HCT116 (cell line): Measurements from ENCODE around the gene GPC1. TPM values are rescaled to one million over a fixed set of nuclear protein-coding genes. Genes with fewer than 3 reads are reported as not detected.

Experiments
- ATAC-seq: fragments of 200-7000 bp; cut with Tn5 transposase; 2 replicates; pipeline ENCODE4 v1.9.1; 2020; ENCODE audit warnings: mild to moderate bottlenecking, moderate library complexity
- BruUV-seq: library from RNA; stranded (reverse); fragments of 400-500 nt; replicated peaks from 2 replicates; lab custom pipeline; 2021; lab: Mats Ljungman, UMichigan
- CTCF ChIA-PET: fragments of 300-600 bp; sonication (Branson Sonifier 250); formaldehyde crosslinking; loops from one replicate; lab custom pipeline; 2021; ENCODE audit warnings: antibody characterized with exemption; lab: Charles Lee
- POLR2A ChIA-PET: fragments of 300-600, 350-600 bp; sonication (Branson Sonifier 250); formaldehyde crosslinking; loops from one replicate; lab custom pipeline; 2021; ENCODE audit warnings: antibody characterized with exemption; lab: Charles Lee
- RAD21 ChIA-PET, 2 experiments: fragments of 300-600 bp; sonication (Branson Sonifier 250); formaldehyde crosslinking; loops; one replicate each; lab custom pipeline; 2023; ENCODE audit warnings: low total read pairs in 2 of 2; ENCODE audit not compliant: uncharacterized antibody in 2 of 2, unreplicated experiment in 2 of 2, low non-redundant PET in 1 of 2; lab: Charles Lee
- DNase-seq: peaks from one replicate; pipeline ENCODE4 v3.0.0-alpha.2; 2010; ENCODE audit warnings: low read depth, low spot score
- H2AFZ ChIP-seq: fragments of 200-600 bp; shearing (Covaris generic), sonication (generic); 2 replicates; pipeline ENCODE4 v1.6.1; 2017; ENCODE audit warnings: low read depth, mixed run types, mixed read lengths, antibody characterized with exemption, low read length; ENCODE audit not compliant: poor library complexity, severe bottlenecking
- H3K27ac ChIP-seq: 2 replicates; pipeline ENCODE4 v1.5.1; 2012; ENCODE audit warnings: low read depth, low read length
- H3K27me3 ChIP-seq: fragments of 200-600 bp; sonication (generic); 2 replicates; pipeline ENCODE4 v1.6.1; 2016; ENCODE audit warnings: mixed run types, low read length, mixed read lengths; ENCODE audit not compliant: insufficient read depth
- H3K36me3 ChIP-seq, 2 experiments: fragments of 200-500 bp in 1 of 2; fragments of 200-600 bp in 1 of 2; sonication (Bioruptor generic) in 1 of 2; sonication (generic) in 1 of 2; 2 replicates each; pipeline versions ENCODE4 v1.5.1 to v1.6.1; 2014 to 2016; ENCODE audit warnings: low read length in 2 of 2, inconsistent platforms in 1 of 2, mixed read lengths in 1 of 2, mixed run types in 1 of 2; ENCODE audit not compliant: insufficient read depth in 2 of 2, control insufficient read depth in 1 of 2
- H3K4me1 ChIP-seq, 2 experiments: fragments of 200-600 bp in 1 of 2; sonication (generic) in 1 of 2; 2 replicates each; pipeline versions ENCODE4 v1.5.1 to v1.6.1; 2012 to 2017; ENCODE audit warnings: low read length in 2 of 2, inconsistent platforms in 1 of 2, mild to moderate bottlenecking in 1 of 2, mixed read lengths in 1 of 2, mixed run types in 1 of 2, moderate library complexity in 1 of 2; ENCODE audit not compliant: insufficient read depth in 2 of 2, control insufficient read depth in 1 of 2
- H3K4me2 ChIP-seq: fragments of 200-600 bp; sonication (generic); 2 replicates; pipeline ENCODE4 v1.6.1; 2017; ENCODE audit warnings: mixed run types, low read length, mixed read lengths
- H3K4me3 ChIP-seq, 2 experiments: fragments of 200-600 bp in 1 of 2; sonication (generic) in 1 of 2; replicated peaks in 1 of 2; 2 replicates each; pipeline ENCODE4 v1.5.1; 2011 to 2016; ENCODE audit warnings: low read length in 2 of 2, control low read depth in 1 of 2, low read depth in 1 of 2, mild to moderate bottlenecking in 1 of 2, mixed read lengths in 1 of 2, mixed run types in 1 of 2
- H3K79me2 ChIP-seq: fragments of 200-600 bp; sonication (generic); 2 replicates; pipeline ENCODE4 v1.6.1; 2017; ENCODE audit warnings: mild to moderate bottlenecking, mixed run types, low read length, moderate library complexity, mixed read lengths; ENCODE audit not compliant: insufficient read depth
- H3K9ac ChIP-seq: fragments of 200-600 bp; sonication (generic); 2 replicates; pipeline ENCODE4 v1.6.1; 2016; ENCODE audit warnings: low read length, mixed read lengths
- H3K9me2 ChIP-seq: fragments of 200-600 bp; sonication (generic), shearing (Covaris generic); 2 replicates; pipeline ENCODE4 v1.6.1; 2017; ENCODE audit warnings: mixed run types, mild to moderate bottlenecking, moderate library complexity; ENCODE audit not compliant: insufficient read depth
- H3K9me3 ChIP-seq, 2 experiments: fragments of 200-500 bp in 1 of 2; fragments of 200-600 bp in 1 of 2; sonication (Bioruptor generic) in 1 of 2; sonication (generic) in 1 of 2; 2 replicates each; pipeline ENCODE4 v1.6.1; 2014 to 2017; ENCODE audit warnings: low read length in 2 of 2, mixed read lengths in 2 of 2, inconsistent platforms in 1 of 2, low read depth in 1 of 2, mild to moderate bottlenecking in 1 of 2, mixed run types in 1 of 2, moderate library complexity in 1 of 2; ENCODE audit not compliant: control insufficient read depth in 1 of 2, insufficient read depth in 1 of 2
- H4K20me1 ChIP-seq: fragments of 200-600 bp; sonication (generic), shearing (Covaris generic); 2 replicates; pipeline ENCODE4 v1.6.1; 2017; ENCODE audit warnings: mixed run types, mild to moderate bottlenecking, moderate library complexity; ENCODE audit not compliant: insufficient read depth
- EGR1 ChIP-seq: IDR thresholded peaks from 2 replicates; pipeline ENCODE4 v1.6.1; 2012; ENCODE audit warnings: low read depth
- EZH2 ChIP-seq: fragments of 200-600 bp; sonication (generic); IDR thresholded peaks from 2 replicates; pipeline ENCODE4 v1.6.1; 2017; ENCODE audit warnings: antibody characterized with exemption, mixed run types
- EZH2phosphoT487 ChIP-seq: fragments of 200-600 bp; IDR thresholded peaks from 2 replicates; pipeline ENCODE4 v1.6.1; 2018; ENCODE audit warnings: antibody characterized with exemption, borderline replicate concordance
- MAX ChIP-seq: IDR thresholded peaks from 2 replicates; pipeline ENCODE4 v1.6.1; 2012
- POLR2AphosphoS5 ChIP-seq: IDR thresholded peaks from 2 replicates; pipeline ENCODE4 v1.6.1; 2011; ENCODE audit warnings: mild to moderate bottlenecking, low read depth, low read length, moderate library complexity
- intact Hi-C: fragments of 100-400 bp; cut with micrococcal nuclease; formaldehyde crosslinking; loops from 2 replicates; pipeline ENCODE4 v1.10.0; 2022
- total RNA-seq: library from RNA; stranded (reverse); gene quantifications from one replicate; pipeline ENCODE4 v1.2.1, GENCODE V29; 2021; ENCODE audit not compliant: unreplicated experiment

Gene GPC1
- total RNA-seq, 1 experiment from 2014 or later: 79.1 TPM

- Histone ChIP-seq H3K27me3 (no peaks in the 10 kb centered on the region), H3K9me3 (no peaks in the 10 kb centered on the region), H3K4me1 (no peaks in the 10 kb centered on the region), H2AFZ (no peak overlapping the region), H3K4me2 (no peak overlapping the region), H3K9ac (no peak overlapping the region), H3K27ac (no peak overlapping the region), H3K9me2 (no peaks in the 10 kb centered on the region), H3K79me2 (no peaks in the 10 kb centered on the region), H4K20me1 (no peaks in the 10 kb centered on the region), H3K4me3 (no peak overlapping the region), H3K36me3 (peaks cover 0 to 15% of the 10 kb centered on the region in 2 experiments; a peak in 2 of 4 replicates)
- intact Hi-C loops: no loop called here
- TF ChIP-seq MAX: no peak
- peak; percentile 5; the same call in 1 of the 2 replicates for TF ChIP-seq POLR2AphosphoS5
- ChIA-PET RAD21 (no interaction called here), CTCF (no interaction called here), POLR2A (no interaction called here)
- DNase-seq (no peak), ATAC-seq (no peak)
- BruUV-seq: no TSS peak
Observed at GRCh38 chr2:240464514-240465241, 29.2 kb downstream of the GPC1 start.

- Histone ChIP-seq H3K4me3 (no peak overlapping the region), H2AFZ (no peak overlapping the region), H3K9me2 (no peaks in the 10 kb centered on the region), H3K9ac (no peak overlapping the region), H3K79me2 (no peaks in the 10 kb centered on the region), H3K9me3 (no peaks in the 10 kb centered on the region), H3K36me3 (peaks cover 0 to 15% of the 10 kb centered on the region in 2 experiments; a peak in 2 of 4 replicates), H4K20me1 (no peaks in the 10 kb centered on the region), H3K27me3 (no peaks in the 10 kb centered on the region), H3K27ac (no peak overlapping the region), H3K4me1 (no peaks in the 10 kb centered on the region), H3K4me2 (no peak overlapping the region)
- BruUV-seq: no TSS peak
- ChIA-PET POLR2A (no interaction called here), CTCF (no interaction called here), RAD21 (no interaction called here)
- ATAC-seq (no peak), DNase-seq (no peak)
- intact Hi-C loops: no loop called here
- TF ChIP-seq EZH2phosphoT487 (no peak), EZH2 (no peak), EGR1 (no peak)
Observed at GRCh38 chr2:240465268-240465764, 29.9 kb downstream of the GPC1 start.
